ENCODE results near the gene SPEN. TPM values are rescaled to one million over a fixed set of nuclear protein-coding genes. Genes with fewer than 3 reads are reported as not detected.

SPEN gene
- total RNA-seq, 2 experiments from 2014 or later, result 59.8 to 60.3 TPM

DNA sequence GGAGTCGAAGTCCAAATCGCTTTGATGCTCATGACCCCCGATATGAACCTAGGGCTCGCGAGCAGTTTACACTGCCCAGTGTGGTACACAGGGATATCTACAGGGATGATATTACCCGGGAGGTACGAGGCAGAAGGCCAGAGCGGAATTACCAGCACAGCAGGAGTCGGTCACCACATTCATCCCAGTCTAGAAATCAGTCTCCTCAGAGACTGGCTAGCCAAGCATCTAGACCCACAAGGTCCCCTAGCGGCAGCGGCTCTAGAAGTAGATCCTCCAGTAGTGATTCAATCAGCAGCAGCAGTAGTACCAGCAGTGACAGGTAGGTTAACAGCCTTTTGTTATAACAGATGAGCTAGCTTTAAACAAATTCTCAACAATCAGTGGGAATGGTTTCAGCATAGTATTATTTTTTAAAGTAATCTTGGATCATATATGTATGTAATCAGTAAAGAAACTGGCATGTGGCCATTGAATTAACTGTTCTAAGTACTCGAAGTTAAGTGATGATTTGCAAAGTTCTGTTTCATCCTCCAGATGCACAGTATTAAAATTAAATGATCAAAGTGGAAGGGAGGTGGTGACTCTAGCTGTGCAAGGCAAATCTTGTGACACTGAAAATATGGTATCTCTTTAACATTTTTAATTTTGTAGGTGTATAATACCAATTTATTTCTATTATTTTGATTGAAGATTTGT, 29.0 kb downstream of the SPEN start:
- ChIA-PET CTCF (interaction anchor here (1.2 kb wide), 2 partner anchors 13 to 61 kb away, joined by 3 to 5 read pairs; no protein-coding TSS in a partner anchor), POLR2A (interaction anchor here (1.0 to 1.2 kb wide), 2 partner anchors 31 to 196 kb away, joined by 3 read pairs; no protein-coding TSS in a partner anchor)
- intact Hi-C loops (cut with micrococcal nuclease), result no loop called here
- H3K9me3 Mint-ChIP-seq, result no peaks in the 10 kb centered on the region
- no peak for ATAC-seq
- H3K4me3 Mint-ChIP-seq, result no peak overlapping the region
- no peak for DNase-seq
- no peaks in the 10 kb centered on the region for H3K27me3 Mint-ChIP-seq
- peaks cover 52% of the 10 kb centered on the region for H3K4me1 Mint-ChIP-seq (ENCODE audit: low read depth)
- H3K27ac Mint-ChIP-seq, result no peak overlapping the region
- H3K36me3 Mint-ChIP-seq (ENCODE audit: low read depth), result peaks cover 35% of the 10 kb centered on the region
- TF ChIP-seq, protein P1, sequence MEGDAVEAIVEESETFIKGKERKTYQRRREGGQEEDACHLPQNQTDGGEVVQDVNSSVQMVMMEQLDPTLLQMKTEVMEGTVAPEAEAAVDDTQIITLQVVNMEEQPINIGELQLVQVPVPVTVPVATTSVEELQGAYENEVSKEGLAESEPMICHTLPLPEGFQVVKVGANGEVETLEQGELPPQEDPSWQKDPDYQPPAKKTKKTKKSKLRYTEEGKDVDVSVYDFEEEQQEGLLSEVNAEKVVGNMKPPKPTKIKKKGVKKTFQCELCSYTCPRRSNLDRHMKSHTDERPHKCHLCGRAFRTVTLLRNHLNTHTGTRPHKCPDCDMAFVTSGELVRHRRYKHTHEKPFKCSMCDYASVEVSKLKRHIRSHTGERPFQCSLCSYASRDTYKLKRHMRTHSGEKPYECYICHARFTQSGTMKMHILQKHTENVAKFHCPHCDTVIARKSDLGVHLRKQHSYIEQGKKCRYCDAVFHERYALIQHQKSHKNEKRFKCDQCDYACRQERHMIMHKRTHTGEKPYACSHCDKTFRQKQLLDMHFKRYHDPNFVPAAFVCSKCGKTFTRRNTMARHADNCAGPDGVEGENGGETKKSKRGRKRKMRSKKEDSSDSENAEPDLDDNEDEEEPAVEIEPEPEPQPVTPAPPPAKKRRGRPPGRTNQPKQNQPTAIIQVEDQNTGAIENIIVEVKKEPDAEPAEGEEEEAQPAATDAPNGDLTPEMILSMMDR (IDR thresholded peaks at IDR 0.05), result no peak

GRCh38 chr1:15881961-15882360, 34.5 kb downstream of the SPEN start:
- Mint-ChIP-seq H3K27me3 (no peaks in the 10 kb centered on the region), H3K9me3 (no peaks in the 10 kb centered on the region), H3K4me1 (ENCODE audit: low read depth) (peaks cover 66% of the 10 kb centered on the region), H3K4me3 (no peak overlapping the region), H3K27ac (no peak overlapping the region), H3K36me3 (ENCODE audit: low read depth) (peaks cover 28% of the 10 kb centered on the region)
- intact Hi-C loops (cut with micrococcal nuclease), result no loop called here
- POLR2A ChIA-PET, result interaction anchor here (0.5 kb wide), 1 partner anchor 23 kb away, joined by 3 read pairs; no protein-coding TSS in a partner anchor
- DNase-seq (no peak), ATAC-seq (no peak)
- CTCF ChIA-PET, result interaction anchor here (2.3 kb wide), 1 partner anchor 66 kb away, joined by 7 read pairs; no protein-coding TSS in a partner anchor
- TF ChIP-seq, protein P1 (IDR thresholded peaks at IDR 0.05), result no peak

GRCh38 chr1:15882665-15883064, 35.2 kb downstream of the SPEN start:
- no peak overlapping the region for H3K4me3 Mint-ChIP-seq
- TF ChIP-seq, protein P1 (IDR thresholded peaks at IDR 0.05), result no peak
- peak overlapping the region; percentile 84 for H3K27ac Mint-ChIP-seq
- peaks cover 67% of the 10 kb centered on the region for H3K4me1 Mint-ChIP-seq (ENCODE audit: low read depth)
- H3K36me3 Mint-ChIP-seq (ENCODE audit: low read depth), result peaks cover 28% of the 10 kb centered on the region
- no peaks in the 10 kb centered on the region for H3K9me3 Mint-ChIP-seq
- H3K27me3 Mint-ChIP-seq, result no peaks in the 10 kb centered on the region
- ChIA-PET CTCF (interaction anchor here (0.7 to 0.9 kb wide), 4 partner anchors 12 to 93 kb away, joined by 3 read pairs; no protein-coding TSS in a partner anchor), POLR2A (interaction anchor here (0.5 to 0.9 kb wide), 3 partner anchors 73 to 338 kb away, joined by 3 read pairs; no protein-coding TSS in a partner anchor)
- DNase-seq (no peak), ATAC-seq (peak; percentile 60)
- intact Hi-C loops (cut with micrococcal nuclease), result no loop called here

DNA sequence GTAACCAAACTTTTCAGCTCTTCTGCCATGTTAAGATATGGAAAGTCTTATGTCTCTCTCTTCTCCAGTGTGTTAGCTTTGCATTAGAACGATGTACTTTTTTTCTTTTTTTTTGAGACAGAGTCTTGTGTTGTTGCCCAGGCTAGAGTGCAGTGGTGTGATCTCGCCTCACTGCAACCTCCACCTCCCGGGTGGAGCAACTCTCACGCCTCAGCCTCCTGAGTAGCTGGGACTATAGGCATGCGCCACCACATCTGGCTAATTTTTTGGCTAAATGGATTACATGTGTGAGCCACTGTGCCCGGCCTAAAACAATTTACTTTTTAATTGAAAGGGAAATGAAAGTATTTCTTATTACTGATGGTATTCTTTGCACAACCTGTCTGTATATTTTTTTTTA, 35.8 kb downstream of the SPEN start:
- Mint-ChIP-seq H3K9me3 (no peaks in the 10 kb centered on the region), H3K27ac (peak overlapping the region; percentile 84), H3K4me3 (no peak overlapping the region), H3K4me1 (ENCODE audit: low read depth) (peaks cover 64% of the 10 kb centered on the region), H3K27me3 (no peaks in the 10 kb centered on the region), H3K36me3 (ENCODE audit: low read depth) (peaks cover 28% of the 10 kb centered on the region)
- intact Hi-C loops (cut with micrococcal nuclease), result no loop called here
- ATAC-seq, result no peak
- TF ChIP-seq, protein P1 (IDR thresholded peaks at IDR 0.05), result no peak
- ChIA-PET POLR2A (interaction anchor here (0.6 to 0.9 kb wide), 2 partner anchors 73 to 339 kb away, joined by 3 read pairs; no protein-coding TSS in a partner anchor), CTCF (interaction anchor here (0.7 to 0.9 kb wide), 4 partner anchors 11 to 92 kb away, joined by 3 read pairs; no protein-coding TSS in a partner anchor)
- no peak for DNase-seq

DNA sequence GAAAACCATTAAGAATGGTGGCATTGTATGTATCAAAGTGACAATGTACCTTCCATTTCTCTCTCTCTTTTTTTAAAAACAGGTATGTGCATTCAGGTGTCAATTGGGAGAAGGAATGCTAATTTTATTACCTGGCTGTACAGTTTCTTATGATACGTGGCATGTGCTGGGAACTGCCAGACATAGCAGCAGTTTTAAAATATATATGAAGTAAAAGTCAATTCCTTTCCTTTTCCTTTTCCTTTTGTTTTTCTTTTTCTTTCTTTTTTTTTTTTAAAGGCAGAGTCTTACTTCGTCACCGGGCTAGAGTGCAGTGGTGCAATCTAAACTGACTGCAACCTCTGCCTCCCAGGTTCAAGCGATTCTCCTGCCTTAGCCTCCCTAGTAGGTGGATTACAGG, 37.0 kb downstream of the SPEN start:
- POLR2A ChIA-PET, result no interaction called here
- intact Hi-C loops (cut with micrococcal nuclease), result no loop called here
- peaks cover 60% of the 10 kb centered on the region for H3K4me1 Mint-ChIP-seq (ENCODE audit: low read depth)

More for the DNA sequence above, 37.0 kb downstream of the SPEN start:
- Mint-ChIP-seq H3K27me3 (no peaks in the 10 kb centered on the region), H3K9me3 (no peaks in the 10 kb centered on the region), H3K36me3 (ENCODE audit: low read depth) (peaks cover 27% of the 10 kb centered on the region), H3K27ac (no peak overlapping the region), H3K4me3 (no peak overlapping the region)
- DNase-seq (no peak), ATAC-seq (no peak)
- TF ChIP-seq, protein P1 (IDR thresholded peaks at IDR 0.05), result no peak
- CTCF ChIA-PET, result no interaction called here
